Measurements from ENCODE around the gene MN1.
A peak's percentile ranks its signal among the peaks of the same experiment; 100 is the strongest.

The MN1 gene

DNA sequence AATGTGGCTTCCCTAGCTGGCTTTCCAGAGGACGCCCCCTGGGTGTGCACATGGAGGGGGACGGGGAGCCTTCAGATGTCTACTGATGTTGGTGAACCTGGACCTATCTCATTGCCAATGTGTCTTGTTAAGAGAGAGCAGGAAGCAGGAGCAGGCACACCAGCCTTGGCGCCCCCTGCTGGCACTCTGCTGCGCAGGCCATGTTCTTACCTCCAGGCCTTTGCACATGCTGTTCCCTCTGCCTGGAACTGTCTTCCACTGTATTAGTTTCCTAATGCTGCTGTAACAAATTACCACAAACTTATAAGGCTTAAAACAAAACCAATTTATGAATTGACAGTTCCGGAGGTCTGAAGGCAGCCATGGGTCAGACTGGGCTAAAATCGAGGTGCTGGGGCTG, 23.6 kb upstream of the MN1 start:
- no peak for DNase-seq

DNA sequence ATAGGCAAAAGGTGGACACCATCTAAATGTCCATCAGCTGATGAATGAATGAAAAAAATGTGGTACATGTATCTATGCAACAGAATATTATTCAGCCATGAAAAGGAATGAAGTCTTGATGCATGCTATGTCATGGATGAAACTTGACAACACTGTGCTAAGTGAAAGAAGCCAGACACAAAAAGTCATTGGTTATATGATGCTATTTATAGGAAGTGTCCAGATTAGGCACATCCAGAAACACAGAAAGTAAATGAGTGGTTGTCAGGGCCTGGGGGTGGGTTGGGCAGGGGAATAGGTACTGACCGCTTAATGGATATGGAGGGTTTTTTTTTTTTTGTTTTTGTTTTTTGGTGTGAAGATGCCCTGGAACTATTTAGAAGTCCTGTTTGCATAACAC, 21.7 kb upstream of the MN1 start:
- no peak for DNase-seq

DNA sequence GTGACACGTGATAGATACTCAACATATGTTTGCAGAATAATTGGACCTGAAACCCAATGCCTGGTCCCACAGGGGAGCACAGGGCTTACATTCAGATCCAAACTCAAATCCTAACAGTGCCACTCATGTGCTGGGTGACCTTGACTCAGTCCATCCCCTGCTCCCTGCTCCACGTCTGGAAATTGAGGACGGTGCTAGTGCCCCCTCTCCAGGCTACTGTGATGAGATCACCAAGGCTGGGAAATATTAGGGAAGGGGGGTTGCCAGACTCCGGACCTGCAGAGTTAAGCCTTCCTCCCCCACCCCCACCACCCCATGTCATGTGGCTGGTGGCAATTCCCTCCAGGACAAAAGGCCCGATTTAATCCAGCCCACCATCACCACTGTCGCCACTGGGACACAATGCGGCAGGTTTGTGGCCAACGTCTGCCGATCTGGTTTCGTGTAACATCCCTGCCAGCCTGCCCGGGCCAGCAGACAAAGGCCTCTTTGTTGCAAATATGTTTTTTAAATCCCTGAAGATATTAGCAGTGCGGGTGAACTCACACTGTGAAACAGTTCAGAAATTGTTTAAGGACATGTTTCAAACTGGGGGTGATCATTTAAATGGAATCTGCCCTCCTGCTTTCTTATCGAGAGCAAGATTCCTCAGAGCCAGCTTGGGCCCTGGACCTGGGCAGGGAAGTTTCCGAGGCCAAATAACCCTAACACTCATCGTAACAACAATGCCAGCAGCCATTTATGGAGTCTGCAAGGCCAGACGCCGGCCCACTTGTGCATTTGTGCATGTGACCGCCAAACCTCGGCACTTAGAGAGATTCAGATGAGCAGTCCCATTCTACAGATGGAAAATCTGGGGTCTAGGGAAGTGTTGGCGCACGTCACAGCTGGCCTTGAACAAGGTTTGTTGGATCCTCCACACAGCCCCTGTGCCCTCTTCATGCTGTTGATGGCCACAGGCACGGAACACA, 19.6 kb upstream of the MN1 start:
- DNase-seq = no peak

DNA sequence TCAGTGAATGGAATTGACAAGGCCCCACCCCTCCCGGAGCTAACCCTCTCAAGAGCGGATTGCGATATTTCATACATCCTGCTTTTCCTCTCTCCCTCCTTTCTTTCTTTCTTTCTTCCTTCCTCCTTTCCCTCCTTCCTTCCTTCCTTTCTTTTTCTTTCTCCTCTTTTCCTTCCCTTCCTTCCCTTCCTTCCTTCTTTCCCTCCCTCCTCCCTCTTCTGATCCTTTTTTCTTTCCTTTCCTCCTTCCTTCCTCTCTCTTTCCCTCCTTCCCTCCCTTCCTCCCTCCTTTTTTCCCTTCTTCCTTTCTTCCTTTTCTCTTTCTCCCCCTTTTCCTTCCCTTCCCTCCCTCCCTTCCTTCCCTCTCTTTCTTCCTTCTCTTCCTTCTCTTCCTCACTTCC, 15.0 kb upstream of the MN1 start:
- no peak for DNase-seq

DNA sequence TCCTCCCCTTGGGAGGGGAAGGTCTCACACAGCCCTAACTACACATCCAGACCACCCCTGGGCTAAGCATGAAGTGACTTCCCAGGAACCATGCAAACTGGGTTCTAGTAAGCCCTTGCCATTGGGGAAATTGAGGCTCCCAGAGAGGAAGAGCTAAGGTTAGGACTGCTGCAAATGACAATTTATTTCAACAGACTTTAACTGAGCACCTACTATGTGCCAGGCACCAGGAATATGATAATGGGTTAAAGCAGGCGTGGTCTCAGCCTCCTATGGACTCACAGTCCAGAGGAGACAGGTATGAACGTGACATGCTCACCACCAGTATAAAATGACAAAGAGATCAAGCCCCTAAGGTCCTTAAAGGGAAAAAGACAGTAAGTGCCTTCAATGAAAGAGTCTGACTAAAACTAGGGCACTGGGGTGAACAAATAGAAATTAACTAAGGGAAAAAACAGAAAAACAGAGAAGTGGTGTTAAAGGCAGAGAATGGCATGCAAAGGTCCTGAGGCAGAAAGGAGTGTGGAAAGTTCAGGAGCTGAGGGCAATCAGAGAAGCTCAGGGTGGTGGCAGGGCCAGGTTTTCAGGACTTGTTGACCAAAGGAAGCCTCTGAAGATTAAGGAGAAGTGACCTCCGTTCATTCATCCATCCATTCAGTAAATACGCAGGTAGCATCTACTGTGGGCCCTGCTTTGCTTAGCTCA, 14.4 kb upstream of the MN1 start:
- DNase-seq = no peak

DNA sequence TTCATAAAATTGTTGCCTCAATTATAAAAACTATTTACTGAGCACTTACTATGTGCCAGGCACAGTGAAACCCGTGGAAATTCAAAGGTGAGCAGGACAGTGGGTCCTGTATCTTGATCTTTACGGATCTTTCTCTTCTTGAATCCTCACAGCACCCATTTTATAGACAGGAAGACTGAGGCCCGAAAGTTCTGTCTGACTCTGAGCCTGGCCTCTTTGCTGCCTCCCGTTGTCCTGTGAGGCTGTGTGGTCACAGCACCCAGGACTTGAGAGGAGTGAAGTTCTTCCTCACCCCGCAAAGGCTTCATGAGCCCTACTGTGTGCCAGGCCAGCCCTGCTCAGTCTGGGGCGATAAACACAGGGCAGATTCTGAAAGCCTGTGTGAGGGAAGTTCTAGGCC, 13.4 kb upstream of the MN1 start:
- no peak for DNase-seq

DNA sequence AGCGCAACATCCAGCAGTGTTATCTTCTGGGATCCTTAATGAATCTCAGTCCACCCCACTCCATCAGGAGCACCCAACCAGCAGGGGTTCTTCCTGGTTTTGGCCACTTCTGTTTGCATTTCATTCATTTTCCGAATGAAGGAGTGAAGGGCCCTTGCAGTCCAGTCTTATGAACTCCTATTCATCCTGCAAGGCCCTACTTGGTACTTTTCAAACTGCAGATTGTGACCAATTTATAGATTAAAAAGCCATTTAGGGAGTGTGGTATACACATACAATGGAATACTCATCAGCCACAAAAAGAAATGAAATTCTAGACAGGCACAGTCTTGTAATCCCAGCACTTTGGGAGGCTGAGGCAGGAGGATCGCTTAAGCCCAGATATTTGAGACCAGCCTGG, 10.2 kb upstream of the MN1 start:
- DNase-seq = no peak

DNA sequence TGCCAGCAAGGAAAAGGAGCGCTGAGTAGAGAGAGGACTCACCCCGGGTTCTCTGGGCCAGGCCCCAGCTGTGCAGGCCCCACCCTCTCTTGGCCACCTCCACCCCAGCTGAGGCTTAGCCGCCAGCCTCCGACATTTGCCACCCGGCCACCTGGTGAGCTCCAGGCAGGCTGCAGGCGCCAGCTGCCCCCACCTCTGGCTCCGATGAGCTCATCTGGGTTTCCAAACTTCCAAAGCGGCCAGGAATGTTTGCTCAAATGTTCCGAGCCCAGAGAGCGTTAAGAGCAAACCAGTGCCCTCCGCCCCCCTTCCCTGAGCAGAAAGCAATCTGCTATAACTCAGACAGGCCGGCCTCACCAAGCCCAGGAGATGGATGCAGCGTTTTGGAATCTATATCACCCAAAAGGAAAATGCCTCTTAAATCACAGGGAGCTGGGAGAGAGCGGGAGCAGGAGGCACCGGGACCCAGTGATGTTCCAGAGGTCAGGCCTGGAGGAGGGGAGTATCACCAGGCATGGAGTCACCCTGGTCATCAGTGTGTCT, 9.1 kb upstream of the MN1 start:
- no peak for DNase-seq

DNA sequence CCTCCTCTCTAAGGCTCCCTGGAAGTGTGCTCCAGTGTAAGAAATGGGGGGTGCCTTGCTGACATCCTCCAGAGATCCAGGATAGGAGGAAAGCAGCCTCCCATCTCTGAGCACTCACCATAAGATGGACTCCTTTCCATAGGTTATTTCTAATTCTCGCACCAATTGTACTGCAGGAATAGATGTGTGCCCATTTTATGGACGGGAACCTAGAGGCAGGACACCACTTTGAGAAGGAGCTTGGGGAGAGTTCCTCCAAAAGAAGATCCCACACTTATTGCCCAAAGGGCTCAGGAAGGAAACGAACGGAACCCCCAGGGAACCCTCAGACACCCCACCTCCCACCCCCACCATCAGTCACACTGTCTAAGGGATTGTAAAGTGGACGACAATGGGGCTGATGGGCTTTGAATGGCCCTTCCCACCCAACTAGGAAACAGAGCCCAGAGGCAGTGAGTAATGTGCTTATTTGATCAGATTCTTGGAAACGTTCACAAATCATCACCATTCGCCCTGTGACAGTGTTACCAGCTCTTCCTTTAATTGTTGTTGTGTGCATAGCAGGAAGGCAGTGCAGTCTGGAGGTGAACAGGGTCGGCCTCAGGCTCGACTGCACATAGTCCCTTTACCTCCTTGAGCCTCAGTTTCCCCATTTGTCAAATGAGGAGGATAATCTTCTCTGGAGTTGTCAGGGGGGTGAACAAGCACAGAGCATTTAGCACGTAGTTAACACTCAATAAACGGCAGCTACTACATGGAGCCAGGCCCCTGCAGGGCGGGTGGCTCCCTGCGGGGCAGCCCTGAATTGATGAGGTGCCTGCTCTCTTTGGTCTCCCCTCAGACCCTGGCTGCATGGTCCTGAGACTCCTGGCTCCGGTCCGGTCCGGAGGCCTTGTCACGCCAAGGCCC, 8.4 kb upstream of the MN1 start:
- DNase-seq = no peak

DNA sequence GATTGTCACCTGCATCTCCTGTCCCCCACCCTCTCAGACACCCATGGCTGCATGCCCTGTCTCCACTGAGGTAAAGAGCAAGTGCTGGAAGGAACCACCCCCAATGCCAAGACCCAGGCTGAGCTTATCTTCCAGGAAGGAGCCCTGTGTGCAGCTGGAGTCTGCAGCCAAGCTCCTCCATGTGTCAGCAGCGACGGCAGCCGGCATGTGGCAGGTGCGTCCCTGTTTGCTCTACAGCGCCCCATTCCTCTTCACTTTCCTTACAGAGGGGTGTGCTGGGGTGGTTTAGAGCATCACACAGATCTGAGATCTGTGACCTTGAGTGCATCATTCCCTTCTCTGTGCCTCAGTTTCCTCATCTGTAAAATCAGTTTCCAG, 7.7 kb upstream of the MN1 start:
- no peak for DNase-seq

DNA sequence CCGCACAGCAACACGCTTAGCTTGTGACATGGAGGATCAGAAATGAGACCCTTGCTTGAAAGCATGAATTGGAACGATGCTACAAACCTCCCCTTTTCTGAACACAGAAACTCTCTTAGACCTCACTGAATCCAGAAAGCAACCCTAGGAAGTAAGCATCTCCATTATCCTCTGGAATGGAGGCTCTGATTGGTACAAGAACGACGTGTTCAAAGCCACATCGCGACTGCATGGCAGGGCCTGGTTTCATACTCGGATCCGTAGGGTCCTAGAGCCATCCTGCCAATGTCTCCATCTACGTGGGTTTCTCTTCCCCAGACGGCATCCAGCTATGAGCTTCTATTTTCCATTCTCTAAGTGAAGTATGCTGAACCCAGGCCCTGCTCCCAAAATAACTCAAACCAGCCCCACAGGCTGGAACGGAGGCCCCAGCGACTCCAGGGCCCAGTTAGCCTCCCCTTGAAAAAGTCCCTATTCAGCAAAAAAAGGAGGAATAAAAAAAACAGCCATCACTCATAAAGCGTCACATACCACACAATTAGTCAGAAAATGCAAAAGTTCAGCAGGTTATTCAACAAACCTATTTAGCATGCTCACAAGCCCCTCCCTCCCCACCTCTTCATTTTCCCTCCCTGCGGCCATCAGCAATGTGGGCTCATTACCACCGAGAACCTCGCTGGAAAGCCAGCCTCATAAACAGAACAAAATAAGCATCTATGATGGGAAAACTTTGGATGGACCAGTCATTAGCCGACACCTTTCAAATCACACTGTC, 7.1 kb upstream of the MN1 start:
- no peak for DNase-seq

DNA sequence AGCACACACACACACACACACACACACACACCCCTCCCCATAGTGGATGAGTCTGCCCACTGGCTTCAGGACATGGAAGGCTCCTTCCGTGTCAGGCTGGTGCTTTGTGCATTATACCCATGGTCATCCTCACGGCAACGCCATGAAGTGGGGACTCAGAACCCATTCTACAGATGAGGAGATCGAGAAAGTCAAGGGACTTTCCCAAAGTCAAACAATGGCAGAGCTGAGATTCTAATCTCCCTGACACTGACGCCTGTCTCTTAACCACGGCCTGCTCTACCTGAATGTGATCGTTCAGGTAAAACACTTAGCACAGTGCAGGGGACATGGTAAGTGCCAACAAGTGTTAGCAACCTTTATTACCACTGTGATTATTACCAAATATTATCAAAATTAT, 4.3 kb upstream of the MN1 start:
- no peak for DNase-seq

DNA sequence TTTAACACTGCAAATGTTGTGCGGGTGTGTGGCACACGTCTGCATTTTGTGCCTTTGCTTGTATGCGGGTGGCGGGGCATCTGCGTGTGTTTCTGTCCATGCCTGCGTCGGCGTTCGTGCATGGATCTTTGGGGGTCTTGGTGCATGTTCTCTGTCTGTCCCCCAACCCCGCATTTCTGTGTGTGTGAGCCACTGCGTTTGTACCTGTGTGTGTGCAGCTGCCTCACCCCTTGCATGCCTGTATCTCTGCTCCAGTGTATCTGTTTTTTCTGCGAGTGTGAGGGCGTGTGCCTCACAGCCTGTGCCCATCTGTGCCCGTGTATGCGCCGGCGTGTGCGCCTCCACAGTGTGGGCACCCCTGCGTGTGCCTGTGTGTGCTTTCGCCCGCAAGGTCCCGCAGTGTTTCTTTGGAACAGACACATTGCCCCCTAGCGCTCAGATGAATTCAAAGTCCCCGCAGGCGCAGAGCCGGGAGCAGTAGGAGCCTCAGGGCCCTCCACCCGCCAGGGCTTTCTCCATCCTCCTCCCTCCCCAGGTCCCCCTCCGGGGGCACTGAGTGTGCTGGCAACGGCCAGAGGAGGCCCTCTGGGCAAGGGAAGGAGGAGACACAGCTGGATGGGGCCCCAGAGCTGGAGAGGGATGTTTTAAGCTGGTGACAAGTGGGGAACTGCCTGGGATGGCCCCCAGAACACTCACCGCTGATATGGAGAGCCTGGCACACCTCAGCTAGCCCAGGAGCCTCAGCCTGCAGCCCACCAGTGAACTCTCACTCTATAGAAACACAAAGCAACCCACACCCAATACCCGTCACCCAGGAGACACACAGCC, 3.1 kb upstream of the MN1 start:
- DNase-seq = peak; percentile 77

DNA sequence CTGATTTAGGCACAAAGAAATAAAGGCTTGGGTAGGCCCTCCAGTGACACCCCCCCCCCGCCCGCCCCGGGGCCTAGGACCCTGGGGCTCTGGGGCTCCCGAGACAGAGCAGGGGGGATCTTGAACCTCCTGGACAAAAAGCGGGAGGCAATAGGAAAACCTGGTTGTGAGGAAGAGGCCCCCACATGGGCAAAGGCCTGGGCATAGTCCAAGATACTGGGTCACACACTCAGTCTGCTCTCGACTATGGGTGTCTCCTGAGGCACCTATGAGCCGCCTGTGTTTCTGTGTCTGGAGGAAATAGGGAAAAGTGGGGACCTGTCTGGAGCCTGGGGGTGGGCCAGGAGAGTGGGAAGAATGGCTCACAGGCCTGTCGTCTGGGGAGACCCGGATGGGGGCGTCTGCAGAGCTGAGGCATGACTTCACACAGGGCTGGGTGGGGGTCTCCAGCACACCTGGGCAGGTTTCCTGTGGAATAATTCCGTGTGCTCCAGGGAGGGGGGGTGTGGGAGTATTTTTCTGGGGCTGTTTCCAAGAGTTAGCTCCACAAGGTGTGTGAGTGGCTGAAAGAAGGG, 2.4 kb upstream of the MN1 start:
- DNase-seq = no peak

DNA sequence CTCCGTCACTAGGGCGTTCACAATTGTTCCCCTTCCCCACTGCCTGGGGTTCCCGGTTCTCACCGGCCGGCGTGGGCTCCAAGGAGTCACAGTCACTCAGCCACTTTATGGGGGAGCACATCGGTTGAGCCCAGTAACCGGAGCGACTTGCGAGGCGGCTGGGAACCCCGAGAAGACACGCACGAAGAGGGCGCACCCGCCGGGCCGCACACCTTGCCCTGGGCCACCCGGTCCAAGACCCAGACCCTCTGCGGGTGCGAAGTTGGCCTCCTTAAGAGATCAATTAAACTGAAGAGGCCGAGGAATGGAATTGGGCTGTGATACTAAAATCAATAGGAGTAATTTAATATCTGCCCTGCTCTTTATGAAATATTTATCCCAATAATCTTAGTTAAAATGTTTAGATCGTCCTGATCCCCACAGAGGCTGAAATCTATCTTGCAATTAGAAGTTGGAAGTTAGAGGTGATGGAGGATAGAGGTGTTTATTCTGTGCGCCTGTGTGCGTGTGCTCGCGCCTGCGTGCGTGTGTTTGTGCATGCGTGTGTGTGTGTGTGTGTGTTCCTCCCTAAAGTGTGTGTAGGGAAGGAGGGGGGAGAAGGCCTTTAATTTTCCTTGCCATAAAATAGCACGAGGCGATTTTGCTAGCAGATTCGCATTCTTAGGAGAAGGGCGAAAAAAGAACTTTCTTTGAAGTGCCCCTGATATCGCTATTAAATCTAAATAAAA, 954 bp upstream of the MN1 start:
- peak; percentile 63 for DNase-seq

DNA sequence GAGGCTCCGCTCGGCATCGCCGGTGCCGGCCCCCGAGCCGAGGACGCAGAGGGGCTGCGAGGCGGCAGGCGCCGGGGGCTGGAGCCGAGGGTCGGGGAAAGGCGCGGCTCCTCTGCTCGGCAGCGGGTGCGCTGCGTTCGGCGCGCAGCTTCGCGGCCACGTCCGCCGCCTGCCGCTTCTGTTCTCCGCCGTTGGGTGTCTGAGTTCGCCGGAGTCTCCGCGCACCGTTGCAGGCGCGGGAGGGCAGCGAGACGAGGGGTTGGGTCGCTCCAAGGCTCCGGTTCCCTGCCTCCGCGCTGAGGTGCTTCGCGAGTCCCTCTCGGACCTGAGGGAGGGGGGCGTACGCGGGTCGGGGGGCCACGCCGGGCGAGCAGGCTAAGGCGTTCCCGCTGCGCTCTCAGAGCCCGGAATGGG, 347 bp downstream of the MN1 start:
- DNase-seq = peak; percentile 71

DNA sequence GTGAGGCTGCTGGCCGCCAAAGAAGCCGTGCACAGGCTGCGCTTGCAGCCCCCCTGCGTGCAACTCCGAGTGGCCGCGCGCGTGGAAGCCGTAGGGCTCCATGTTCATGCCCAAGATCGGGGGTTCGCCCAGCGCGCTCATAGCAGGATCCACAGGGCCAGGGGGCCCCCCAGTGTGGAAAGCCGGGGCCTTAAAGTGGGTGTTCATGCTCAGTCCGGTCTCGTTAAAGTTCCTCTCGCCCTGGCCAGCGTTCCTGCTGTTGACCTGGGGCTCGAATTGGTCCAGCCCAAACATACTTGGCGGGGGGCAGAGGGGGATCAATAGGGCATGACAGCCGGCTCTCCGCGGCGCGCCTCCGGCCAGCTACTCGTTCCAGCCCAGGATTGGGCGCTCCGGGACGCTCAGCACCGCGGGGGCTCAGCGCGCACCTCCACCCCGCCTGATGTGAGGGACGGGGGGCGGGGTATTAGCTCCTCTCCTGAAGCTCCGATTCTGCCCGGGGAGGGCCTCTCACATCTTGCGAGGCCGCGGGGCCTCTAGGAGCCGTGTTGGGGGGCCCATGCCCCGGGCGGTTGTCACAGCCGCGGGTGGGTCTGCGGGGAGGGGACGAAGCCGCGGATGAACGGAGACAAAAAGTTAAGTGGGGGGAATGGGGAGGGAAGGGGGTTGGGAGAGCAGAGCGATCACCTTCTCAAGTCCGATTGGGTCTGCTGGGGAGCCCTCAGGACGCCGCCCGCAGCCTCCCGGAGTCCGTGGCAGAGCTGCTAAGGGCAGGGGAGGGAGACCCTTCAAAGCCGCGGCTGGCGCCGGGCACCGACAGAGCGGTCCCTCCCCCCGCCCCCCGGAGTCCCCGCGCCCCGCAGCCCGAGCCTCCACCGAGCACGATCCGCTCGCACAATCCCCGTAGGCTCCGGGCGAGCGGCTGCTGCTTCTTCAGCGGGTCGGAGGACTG, 1.0 kb downstream of the MN1 start:
- no peak for DNase-seq

DNA sequence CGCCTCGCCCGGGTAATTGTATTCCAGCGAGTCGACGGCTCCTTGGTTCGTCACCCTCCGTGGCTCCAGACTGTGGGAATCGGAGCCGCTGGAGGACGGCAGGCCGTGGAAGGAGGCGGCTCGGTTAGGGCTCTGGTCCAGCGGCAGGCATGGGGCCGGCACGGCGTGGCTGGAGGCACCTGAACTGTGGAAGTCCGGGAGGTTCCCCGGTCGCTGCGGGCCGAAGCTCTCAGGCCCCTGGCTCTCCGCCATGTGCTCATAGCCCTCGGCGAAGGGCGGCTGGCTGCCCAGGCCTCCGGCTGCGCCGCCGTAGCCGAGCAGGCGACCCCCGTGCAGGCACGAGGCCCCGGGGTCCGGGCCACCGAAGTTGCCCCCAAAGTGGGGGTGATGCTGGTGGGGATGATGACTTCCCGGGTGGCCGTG, 1.7 kb downstream of the MN1 start:
- DNase-seq = no peak

All from activated effector memory CD4-positive, alpha-beta T cell treated with anti-CD3 and anti-CD28 coated beads, Interleukin-2, amount 50 U/mL, for 16 hours (primary cell).